ENCODE data around the gene MAL.

Gene MAL

GRCh38 chr2:95051626-95052025, 26.1 kb downstream of the MAL start:
- DNase-seq (ENCODE audit: extremely low read depth, low read depth): no peak
- TF ChIP-seq CTCF (IDR thresholded peaks at IDR 0.05; ENCODE audit: low read depth, low read length, missing control alignments): no peak

GRCh38 chr2:95052307-95052706, 26.8 kb downstream of the MAL start:
- no peak for DNase-seq (ENCODE audit: extremely low read depth, low read depth)
- no peak for TF ChIP-seq CTCF (IDR thresholded peaks at IDR 0.05; ENCODE audit: low read depth, low read length, missing control alignments)
- H3K4me3 ChIP-seq (replicated peaks; ENCODE audit: low read depth, low read length): no peak overlapping the region

More at GRCh38 chr2:95051626-95052025, 26.1 kb downstream of the MAL start:
- no peak overlapping the region for H3K4me3 ChIP-seq (replicated peaks; ENCODE audit: low read depth, low read length)

GRCh38 chr2:95052804-95053479, 27.4 kb downstream of the MAL start:
- no peak for TF ChIP-seq CTCF (IDR thresholded peaks at IDR 0.05; ENCODE audit: low read depth, low read length, missing control alignments)
- no peak for DNase-seq (ENCODE audit: extremely low read depth, low read depth)
- no peak overlapping the region for H3K4me3 ChIP-seq (replicated peaks; ENCODE audit: low read depth, low read length)

- no peak for TF ChIP-seq CTCF (IDR thresholded peaks at IDR 0.05; ENCODE audit: low read depth, low read length, missing control alignments)
- no peak overlapping the region for H3K4me3 ChIP-seq (replicated peaks; ENCODE audit: low read depth, low read length)
- no peak for DNase-seq (ENCODE audit: extremely low read depth, low read depth)
Measured at GRCh38 chr2:95053543-95053942, 28.0 kb downstream of the MAL start.

- DNase-seq (ENCODE audit: extremely low read depth, low read depth): no peak
- no peak for TF ChIP-seq CTCF (IDR thresholded peaks at IDR 0.05; ENCODE audit: low read depth, low read length, missing control alignments)
- no peak overlapping the region for H3K4me3 ChIP-seq (replicated peaks; ENCODE audit: low read depth, low read length)
Measured at GRCh38 chr2:95054016-95054415, 28.5 kb downstream of the MAL start.

- no peak for TF ChIP-seq CTCF (IDR thresholded peaks at IDR 0.05; ENCODE audit: low read depth, low read length, missing control alignments)
- no peak overlapping the region for H3K4me3 ChIP-seq (replicated peaks; ENCODE audit: low read depth, low read length)
- DNase-seq (ENCODE audit: extremely low read depth, low read depth): no peak
Measured at GRCh38 chr2:95055262-95055661, 29.8 kb downstream of the MAL start.

GRCh38 chr2:95056044-95056443, 30.5 kb downstream of the MAL start:
- no peak for DNase-seq (ENCODE audit: extremely low read depth, low read depth)
- no peak overlapping the region for H3K4me3 ChIP-seq (replicated peaks; ENCODE audit: low read depth, low read length)
- TF ChIP-seq CTCF (IDR thresholded peaks at IDR 0.05; ENCODE audit: low read depth, low read length, missing control alignments): no peak
